DMS 273 treated with DMSO at 0.1 percent for 48 hours (cell line): ENCODE data around the gene POFUT2.

ENCODE experiments used
- DNase-seq: peaks from one replicate; lab custom pipeline; 2025; lab: John Stamatoyannopoulos, UW

The POFUT2 gene

DNA sequence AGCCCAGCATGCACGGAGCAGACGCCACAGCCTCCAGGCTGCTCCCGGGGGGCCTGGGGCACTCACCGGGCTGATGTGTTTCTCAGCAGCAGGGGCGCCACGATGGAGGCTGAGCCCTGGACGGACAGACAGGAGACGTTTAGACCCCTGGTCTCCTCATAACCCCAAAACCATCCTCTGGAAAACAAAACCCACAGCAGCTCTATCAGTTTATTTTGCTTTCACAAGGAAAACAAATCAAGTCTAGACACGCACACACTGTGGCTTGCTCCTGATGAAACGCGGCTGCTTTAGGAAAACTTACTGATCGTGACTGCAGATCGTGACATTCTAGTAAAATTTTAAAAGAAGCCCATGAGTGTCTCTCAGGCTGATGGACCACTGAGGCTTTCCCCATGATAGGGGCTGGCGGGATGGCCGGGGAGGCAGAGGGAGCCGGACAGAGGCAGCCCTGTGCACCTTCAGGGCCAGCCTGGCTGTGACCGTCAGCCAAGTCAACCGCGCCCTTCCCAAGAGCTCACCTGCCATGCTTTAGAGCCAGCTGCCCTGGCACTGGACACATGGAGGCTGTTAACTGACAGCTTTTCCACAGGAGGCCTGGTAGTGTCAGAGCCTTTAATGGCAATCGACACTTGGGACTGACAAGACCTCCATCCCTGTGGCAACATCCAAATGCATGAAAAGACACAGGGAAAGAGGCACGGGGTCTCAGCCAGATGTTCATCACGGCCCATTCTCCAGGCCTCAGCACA lies 5.2 kb downstream of the POFUT2 start:
- DNase-seq, result no peak

DNA sequence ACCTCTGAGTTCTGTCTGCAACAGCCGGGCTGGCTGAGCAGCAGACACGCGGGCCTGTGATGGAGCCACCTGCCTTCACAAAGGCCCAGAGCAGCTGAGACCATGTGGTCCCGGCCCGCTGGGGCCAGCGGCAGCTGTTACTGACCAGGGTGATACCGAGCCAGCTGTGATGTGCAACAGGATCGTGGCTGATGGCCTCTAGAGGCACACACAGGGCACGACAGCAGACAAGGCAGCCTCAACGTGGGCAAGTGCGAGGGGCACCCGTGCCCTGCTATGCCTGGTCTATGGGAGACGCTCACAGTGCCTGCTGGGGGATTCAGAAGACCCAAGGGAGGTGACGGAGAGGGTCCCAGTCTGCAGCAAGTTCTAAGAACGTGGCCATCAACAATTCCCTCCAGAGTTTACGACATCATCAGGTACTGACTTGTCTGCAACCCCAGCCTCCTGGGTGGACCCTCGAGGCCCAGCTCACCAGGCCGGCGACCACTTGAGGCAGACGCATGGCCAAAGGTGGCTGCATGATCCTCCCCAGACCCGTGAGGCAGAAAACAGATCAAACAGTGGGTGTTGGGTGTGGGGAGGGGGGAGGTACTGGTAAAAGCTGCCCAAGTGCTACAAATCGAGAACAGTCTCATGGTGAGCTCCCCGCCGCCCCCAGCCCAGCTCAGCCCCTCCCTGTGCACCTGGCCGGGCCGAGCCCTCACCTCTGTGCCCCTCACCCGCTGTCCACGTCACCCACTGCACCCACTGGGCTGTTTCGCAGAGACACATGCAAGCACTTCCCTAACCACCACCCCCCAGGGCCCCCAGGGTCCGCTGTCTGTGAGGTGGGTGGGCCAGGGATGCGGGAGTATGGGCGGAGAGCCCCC lies 6.0 kb downstream of the POFUT2 start:
- no peak for DNase-seq

DNA sequence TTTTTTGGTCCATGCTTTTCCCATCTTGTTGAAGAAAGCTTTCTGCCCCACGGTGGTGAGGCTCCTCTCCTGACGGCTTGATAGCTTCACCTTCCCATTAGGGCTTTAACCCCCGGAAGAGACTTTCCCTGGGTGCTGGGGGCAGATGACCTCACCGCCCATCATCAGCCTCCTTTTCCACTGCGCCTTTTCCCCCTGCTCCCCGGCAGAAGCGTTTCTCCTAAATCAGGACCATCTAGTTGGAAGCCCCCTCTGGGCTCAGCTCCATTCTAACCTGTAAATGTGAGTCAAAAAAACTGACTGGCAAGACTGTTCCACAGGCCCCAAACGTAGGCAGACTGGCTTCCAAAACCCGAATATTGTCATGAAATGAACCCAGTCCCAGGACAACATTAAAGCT lies 6.7 kb downstream of the POFUT2 start:
- no peak for DNase-seq

DNA sequence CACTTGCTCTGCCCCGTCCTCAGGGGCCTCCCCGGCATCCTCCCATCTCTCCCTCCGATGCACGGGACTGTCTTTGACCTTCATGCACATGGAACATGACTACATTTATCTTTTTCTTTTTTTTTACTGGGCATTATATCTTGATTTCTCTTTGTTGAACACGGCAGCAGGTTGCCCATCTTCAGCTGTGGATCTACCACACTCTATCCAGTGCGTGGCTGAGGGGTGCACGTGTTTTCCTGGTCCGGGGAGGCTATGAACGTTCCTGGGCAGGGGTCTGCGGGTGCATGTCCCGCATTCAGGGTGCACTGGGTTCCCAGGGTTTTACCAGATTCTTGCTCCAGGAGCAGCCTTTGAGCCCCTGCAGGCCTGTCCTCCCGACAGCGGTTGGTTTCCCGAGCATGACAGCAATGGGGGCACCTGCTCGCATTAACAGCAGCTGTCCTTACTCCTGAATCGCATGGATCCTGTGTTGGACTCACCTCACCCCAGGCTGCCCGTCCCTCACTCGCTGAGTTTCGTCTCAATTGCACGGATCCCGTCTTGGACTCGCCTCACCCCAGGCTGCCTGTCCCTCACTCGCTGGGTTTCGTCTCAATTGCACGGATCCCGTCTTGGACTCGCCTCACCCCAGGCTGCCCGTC lies 7.4 kb downstream of the POFUT2 start:
- DNase-seq, result no peak

DNA sequence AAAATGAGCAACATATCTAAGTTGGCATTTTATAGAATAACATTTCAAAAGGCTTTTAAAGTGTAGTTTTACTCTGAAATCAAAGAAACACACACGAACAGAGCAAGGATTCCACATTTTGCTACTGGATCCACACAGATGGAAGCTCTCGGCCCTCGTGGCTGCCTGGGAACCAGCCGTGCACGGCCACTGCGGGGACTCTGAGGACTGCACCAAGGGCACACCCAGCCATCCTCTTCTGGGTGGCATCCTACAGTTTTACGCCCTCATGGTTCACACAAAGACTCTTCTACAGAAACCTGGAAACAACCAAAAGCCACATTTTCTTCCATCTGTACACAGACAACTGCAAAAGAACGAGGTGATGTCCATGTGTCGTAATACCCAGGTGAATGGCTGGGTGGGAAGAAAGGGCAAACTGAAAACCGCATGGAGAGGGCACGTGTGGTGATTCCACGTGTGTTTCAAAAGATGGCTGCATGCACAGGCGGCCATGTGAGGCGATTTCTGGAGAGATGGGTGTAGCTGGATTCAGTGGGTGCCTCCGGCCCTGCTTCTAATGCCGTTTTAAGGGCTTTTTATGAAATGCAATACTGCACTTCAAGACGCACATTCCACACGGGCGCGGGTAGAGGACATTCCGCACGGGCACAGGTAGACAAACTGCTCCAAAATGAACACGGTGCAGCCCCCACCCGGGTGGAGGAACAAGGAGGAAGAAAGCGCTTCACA lies 8.1 kb downstream of the POFUT2 start:
- DNase-seq, result no peak

DNA sequence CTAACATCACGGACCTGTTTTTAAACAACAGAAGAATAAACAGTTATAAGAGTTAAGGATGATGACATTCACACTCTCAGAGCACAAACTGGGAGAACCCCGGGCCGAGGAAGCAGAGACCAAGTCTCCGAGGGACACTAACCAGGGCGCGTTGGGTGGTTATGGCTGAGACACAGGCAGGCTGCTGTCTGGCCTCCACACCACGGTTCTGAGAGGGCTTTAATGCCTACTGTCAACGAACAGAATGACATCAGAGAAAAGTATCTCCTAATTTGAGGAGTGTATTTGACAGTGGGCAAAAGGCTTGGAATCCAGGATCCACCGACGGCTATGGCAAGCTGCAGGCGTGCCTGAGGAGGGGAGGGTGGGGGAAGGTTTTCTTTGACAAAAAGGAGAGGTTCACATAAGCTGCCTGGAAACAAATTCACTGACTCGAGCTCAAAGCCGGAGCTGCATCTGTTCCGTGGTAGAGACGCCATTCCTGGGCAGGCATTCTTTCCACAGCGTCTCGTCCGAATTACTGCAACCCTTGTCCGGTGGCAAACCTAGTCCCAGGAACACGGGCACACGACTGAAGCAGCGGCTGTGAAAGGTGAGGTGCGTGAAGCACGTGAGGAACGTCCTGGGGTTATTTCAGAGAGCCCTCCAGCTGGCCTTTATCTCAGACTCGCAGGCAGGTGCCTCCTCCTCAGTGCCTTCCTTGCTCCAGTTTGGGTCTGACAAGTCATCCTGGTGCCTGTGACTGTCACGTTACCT lies 9.4 kb downstream of the POFUT2 start:
- no peak for DNase-seq

DNA sequence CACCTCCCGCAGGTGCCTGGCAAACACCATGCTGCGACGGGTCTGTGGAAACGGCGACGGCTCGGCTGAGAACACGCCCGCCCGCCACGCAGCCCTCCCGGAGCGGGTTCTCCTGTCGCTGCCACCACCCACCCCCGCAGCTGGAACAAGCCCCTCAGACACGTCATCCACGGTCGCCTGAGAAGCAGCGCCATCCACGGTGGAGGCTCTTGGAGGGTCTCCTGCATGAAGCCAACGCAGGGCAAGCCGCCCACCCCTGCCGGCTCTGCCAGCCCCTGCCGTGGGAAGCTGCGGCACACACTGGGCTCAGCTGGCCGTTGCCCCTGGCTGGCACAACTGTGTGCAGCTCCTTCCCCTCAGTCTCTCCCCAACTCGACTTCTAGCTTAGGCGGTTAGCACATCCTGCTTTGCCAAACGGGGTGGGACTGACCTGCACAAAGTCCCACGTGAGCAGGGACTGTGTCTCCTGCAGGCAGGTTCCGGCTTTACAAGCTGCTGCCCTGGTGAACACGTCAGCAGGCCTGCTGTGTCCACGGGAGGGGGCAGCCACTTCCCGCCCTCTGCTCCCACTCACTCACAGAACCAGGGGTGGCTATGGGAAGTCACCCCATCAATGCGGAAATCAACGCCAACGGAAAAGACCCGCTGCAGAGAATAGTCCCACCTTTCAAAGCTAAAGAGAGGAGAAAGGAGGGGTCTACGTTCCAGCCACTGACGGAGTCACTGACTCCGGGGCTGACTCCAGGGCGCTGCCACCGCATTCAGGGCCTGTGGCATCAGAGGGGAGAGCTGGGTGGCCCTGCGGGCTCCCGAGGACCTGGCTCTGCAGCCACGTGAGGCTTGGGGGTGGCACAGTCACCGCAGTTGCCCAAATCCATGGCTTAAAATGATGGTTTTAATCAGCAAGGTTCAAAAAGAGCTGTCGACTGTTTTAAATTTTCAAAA lies 10.3 kb downstream of the POFUT2 start:
- DNase-seq, result no peak

DNA sequence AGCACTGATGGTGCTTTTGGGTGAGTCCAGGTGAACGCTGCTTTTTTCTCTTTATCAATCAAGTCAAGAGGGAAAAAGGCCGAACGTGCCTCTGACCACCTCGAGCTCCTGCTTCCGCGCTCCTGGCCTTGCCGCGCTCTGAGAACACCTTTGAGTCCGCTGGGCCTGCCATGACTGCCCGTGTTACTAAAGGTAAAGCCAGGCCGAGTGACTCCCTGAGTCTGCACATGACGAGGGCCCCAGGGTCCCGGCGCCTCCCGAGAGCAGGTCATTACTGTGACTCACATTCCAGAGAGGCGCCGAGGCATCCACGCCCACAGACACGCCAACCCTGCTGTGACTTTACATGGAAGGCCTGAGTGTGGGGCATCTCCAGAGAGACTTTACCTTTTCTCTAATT lies 11.1 kb downstream of the POFUT2 start:
- no peak for DNase-seq

DNA sequence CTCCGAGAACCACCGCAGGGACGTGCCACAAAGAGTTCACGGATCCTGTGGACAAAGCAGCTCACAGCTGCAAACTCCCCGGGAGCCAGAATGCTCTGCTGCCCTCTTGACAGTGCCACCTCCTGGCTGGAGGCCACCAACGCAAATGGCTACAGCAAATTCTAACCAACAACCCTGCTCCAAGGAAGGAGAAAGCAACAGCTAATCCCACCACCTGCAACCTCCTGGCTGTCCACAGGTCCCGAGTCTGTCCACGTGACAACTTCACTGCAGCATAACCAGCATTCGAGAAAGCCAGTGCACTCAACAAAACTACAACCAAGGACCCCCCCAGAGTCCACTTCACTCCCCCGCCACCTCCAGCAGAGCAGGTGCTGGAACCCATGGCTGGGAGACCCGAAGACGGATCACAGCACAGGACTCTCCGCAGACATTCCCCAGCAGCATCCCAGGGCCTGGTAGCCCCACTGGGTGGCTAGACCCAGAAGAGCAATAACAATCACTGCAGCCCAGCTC lies 17.3 kb downstream of the POFUT2 start:
- DNase-seq, result no peak

DNA sequence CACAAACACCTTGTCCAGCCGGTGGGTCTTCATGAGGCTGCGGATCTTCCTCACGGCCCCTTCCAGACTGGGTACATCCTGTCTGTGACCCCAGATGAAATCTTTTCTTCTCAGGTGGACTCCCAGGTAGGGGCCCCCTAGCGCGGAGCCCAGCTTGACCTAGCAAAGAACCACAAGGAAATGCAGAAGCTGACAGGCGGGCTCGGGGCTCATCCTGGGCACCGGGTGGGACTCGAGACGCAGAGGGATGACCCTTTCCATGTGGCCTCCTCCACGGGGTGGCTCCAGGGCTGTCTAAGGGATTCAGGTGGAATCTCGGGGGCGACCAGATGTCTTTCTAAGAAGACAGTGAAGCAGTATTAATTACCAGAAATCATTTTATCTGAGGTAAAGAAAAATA lies 17.8 kb downstream of the POFUT2 start:
- no peak for DNase-seq

DNA sequence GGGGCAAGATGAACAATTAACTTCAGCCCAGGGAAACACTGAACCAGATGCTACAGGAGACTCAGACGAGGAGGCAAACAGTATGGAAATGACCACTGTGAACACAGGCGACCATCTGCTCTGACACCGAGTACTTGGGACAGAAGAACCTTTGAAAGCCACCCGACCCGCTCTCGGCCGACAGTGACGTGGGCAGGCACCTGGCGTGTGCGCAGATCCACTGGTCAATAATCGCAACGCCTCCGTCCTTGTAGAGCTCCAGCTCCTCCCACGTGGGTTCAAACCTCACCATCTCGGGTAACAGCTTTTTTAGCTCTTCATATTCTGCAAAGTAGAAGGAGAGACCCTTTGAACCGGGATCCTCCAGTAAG lies 20.3 kb downstream of the POFUT2 start:
- no peak for DNase-seq

DNA sequence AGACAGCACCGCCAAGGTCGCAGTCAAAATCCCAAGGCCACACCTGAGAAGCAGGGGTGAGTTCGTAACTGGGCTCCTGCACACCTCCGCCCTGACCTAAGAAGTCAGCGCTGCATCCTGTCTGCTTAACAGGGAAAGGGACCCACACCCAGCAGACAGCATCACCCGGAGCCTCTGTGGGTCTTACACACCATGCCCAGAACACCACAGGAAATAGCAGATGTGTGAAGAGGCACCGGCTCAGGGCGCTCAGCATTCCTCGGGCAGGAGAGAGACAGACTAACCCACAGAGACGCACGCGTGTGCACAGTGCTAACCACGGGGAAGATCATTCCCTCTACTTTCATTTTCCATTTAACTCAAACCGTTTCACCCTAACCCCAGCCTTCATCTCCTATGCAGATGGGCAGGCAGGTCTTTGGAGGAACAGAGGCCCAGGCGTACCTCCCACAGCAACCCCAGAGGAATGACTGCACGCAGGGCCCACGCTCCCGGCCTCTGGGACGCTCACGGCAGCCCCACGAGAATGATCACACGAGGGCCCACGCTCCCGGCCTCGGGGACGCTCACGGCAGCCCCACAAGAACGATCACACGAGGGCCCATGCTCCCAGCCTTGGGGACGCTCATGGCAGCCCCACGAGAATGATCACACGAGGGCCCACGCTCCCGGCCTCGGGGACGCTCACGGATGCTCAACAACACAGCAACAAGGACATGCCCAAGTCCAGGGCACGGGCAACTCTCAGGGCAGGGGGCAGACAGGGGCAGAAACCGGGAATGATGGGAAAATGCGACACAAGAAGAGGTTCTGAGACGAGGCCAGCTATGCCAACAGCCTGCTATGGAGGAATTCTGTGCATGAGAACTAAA lies 20.9 kb downstream of the POFUT2 start:
- no peak for DNase-seq

DNA sequence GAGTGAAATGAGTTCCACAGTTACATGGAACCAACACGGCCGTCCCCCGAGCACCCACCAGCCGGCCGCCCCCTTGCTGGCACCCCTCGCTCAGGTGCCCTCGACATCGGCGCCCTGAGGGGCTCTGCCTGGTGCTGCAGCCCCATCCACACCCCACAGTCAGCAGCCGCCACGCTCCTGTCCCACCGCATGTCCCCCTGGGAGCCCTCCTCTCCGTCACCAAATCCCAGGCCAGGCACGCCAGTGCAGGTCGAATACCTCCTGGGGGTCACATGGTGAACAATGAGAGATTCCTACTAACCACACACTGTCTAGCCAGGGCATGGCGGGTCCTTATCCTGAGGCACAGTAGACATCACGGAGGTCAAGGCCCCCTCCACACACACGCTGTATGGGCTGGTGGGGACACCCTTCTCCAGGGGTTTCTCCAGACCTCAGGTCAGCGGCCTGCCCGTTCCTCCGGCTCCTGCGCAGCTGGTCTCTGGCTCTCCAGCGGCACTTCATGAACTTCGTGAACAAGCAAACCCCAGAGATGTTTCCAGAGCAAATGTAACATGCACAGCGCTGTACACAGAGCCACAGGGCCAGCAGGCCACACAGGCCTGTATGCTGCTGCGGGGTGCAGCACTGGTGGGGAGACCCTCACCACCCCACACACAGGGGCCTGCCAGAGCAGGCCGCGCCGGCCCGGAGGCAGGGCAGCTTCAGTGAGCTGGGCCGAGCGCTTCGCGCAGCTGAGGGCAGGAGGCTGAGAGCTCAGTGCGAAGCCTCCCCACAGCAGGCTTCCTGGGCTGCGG lies 21.8 kb downstream of the POFUT2 start:
- no peak for DNase-seq

DNA sequence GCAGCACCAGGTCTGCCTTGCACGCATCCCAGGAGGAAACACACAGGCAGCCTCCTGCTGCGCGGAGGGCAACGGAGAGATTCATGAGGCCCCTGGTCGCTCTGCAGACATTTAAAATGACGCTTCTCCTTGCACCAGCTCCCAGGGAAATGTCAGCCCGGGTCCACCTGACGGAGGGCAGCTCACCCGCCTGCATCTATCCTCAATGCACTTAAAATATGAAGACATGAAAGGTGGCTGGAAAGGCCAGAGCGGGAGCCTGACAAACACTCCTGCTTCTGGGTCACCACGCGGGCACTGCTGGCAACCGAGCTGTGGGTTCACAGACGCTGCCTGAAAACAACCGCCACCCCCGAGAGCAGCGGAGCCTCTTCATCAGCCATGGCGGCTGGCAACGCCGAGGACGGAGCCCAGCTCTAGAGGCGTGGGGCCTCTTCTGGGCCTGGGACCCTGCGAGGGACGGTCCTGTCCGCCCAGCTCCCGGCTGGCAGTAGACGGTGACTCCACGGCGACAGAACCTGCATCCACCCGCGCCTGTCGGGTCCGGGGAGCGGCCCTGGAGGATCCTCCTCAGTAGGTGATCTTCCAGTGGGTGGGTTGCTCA lies 22.7 kb downstream of the POFUT2 start:
- no peak for DNase-seq

DNA sequence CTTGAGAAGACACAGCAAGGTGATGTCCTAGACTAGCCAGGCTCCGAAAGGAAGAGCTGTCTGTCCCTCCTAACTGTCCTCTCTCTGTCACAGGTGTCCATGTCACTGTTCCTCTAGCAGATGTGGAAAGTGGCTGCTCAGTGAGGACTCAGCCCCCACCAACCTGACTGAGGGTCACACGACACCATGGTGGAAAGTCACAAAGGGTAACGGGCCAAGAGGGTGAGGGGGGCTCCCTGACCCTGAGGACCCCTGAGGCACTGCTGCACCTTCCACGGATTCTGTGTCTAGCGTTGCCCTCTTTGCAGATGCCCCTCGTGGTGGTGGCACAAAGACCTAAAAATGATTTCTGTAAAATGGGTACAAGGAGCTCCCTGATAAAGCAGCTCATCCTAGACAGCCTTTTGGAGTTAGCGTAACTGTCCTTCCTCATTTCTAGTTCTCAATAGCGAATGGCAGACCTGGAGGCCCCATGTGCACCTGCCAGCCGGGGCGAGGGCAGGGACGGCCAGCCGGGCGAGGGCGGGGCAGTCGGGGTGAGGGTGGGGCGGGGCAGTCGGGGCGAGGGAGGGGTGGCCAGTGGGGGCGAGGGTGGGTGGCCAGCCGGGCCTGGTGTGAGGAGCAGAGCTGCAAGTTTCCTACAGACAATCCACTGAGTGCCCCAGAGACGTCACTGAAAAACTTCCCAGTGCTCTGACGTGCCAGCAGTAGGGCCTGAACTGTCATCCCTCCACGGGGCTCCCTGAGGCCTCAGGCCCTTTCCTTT lies 23.4 kb downstream of the POFUT2 start:
- DNase-seq, result no peak

DNA sequence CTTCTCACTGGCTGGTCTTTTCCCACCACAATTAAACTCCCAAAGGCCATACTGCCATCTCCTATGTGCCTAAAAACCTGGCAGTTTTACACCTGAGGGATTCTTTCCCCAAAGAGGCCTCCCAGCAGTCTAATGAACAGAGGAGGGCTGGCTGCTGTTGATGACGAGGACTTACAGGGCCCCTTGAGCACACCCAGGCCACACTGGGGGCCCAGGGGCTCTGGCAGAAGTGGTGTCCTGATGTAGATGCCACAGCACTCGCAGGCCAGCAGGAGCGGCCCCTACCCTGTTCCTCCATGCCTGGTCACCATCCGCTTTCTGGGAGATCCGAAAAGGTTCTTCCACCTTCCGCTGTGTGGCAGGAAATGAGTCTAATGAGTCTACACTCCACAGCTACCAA lies 24.2 kb downstream of the POFUT2 start:
- DNase-seq, result no peak

DNA sequence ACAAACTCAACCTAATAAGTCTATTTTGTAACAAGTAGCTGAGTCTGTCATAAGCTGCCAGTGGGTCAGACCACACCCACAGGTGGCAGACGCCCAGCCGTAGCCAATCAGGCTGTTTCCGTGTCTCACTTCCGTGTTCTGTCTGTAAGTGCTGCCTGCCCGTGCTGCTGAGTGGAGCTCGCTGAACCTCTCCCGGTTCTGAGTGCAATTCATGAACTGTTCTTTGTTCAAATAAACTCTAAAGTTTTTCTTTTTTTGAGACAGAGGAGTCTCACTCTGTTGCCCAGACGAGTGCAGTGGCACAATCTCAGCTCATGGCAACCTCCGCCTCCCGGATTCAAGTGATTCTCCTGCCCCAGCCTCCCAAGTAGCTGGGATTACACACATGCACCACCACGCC lies 25.1 kb downstream of the POFUT2 start:
- DNase-seq, result no peak
